Heart left ventricle (tissue), 16 donors: ENCODE measurements around the gene C1QTNF1. TPM values are rescaled to one million over a fixed set of nuclear protein-coding genes. Genes with fewer than 3 reads are reported as not detected.

Experiments used
- ATAC-seq, 4 donors: fragments of 200-7000 bp; cut with Tn5 transposase; one replicate each; pipeline ENCODE4 v1.9.1; 2020 to 2022; ENCODE audit warnings: moderate library complexity in 4 of 4, mild to moderate bottlenecking in 3 of 4, moderate number of reproducible peaks in 1 of 4
- DNase-seq, 5 donors: peaks; one replicate each; pipeline ENCODE4 v3.0.0-alpha.2; 2020
- H3K27ac ChIP-seq, 12 donors: fragments of 200-600 bp; sonication (generic) in 4 of 12; one replicate each; pipeline versions ENCODE4 v1.5.0 to v1.8.0; 2016 to 2022; ENCODE audit warnings: mild to moderate bottlenecking in 2 of 12
- H3K27me3 ChIP-seq, 9 donors: fragments of 200-600 bp; sonication (generic) in 2 of 9; one replicate each; pipeline versions ENCODE4 v1.5.1 to v1.8.0; 2016 to 2022; ENCODE audit warnings: mild to moderate bottlenecking in 3 of 9
- H3K36me3 ChIP-seq, 9 donors: fragments of 200-600 bp; sonication (generic) in 2 of 9; one replicate each; pipeline versions ENCODE4 v1.5.0 to v1.8.0; 2018 to 2022; ENCODE audit warnings: mild to moderate bottlenecking in 2 of 9
- H3K4me1 ChIP-seq, 12 donors: fragments of 200-600 bp; sonication (generic) in 4 of 12; one replicate each; pipeline versions ENCODE4 v1.5.0 to v1.8.0; 2016 to 2022; ENCODE audit warnings: mild to moderate bottlenecking in 3 of 12
- H3K4me3 ChIP-seq, 12 donors: fragments of 200-600 bp; sonication (generic) in 4 of 12; one replicate each; pipeline versions ENCODE4 v1.5.0 to v1.8.0; 2017 to 2022; ENCODE audit warnings: mild to moderate bottlenecking in 9 of 12, moderate library complexity in 4 of 12
- H3K9me3 ChIP-seq, 12 donors: fragments of 200-600 bp; sonication (generic) in 4 of 12; one replicate each; pipeline versions ENCODE4 v1.5.0 to v1.8.0; 2016 to 2022; ENCODE audit warnings: mild to moderate bottlenecking in 1 of 12
- CTCF ChIP-seq, 12 donors: fragments of 200-600 bp; sonication (generic) in 4 of 12; IDR thresholded peaks; one replicate each; pipeline versions ENCODE4 v1.5.0 to v1.8.0; 2018 to 2022; ENCODE audit warnings: antibody characterized with exemption in 12 of 12, mild to moderate bottlenecking in 5 of 12
- POLR2A ChIP-seq, 2 donors: fragments of 450-650 bp; IDR thresholded peaks; one replicate each; pipeline ENCODE4 v1.6.1; 2017; ENCODE audit warnings: antibody characterized with exemption in 2 of 2, mild to moderate bottlenecking in 2 of 2, moderate library complexity in 2 of 2
- WGBS, 4 donors: extraction: QIAGEN DNeasy Blood & Tissue Kit in 2 of 4; methylation state at CpG; one replicate each; pipeline versions ENCODE4 v1.1.5 to v1.1.7; 2013 to 2018; 5-methylcytosine and 5-hydroxymethylcytosine counted together
- intact Hi-C, 10 donors: fragments of 100-400 bp; cut with DNase I; formaldehyde crosslinking; loops; one replicate each; pipeline versions ENCODE4 v1.11.1 to v1.14.2; 2022
- polyA plus RNA-seq, 2 donors: library from polyadenylated mRNA; stranded (reverse); fragments of 200-250 nt; gene quantifications; one replicate each; pipeline ENCODE4 v1.2.3, GENCODE V29; 2013
- total RNA-seq, 9 donors: library from RNA; depleted of rRNA in 2 of 9; stranded (reverse); fragments of >200 nt in 2 of 9; fragmentation: NEBNext Ultra II Directional in 3 of 9; extraction: Animal tissue kit (Norgen Biotek cat#: 25700) in 3 of 9; gene quantifications; one replicate each; pipeline versions ENCODE4 v1.1.0 to v1.2.4, GENCODE V29; 2016 to 2023
- donor health status: ischemic (EF 13 %, LVEDD 7.1; RV severe dilation, severe dysfunction).
- donor health status: healthy with polysubstance abuse.
- donor health status: DM: no; HTN: yes; CAD: no.
- donor health status: DM: no; HTN: no; CAD: no.
- donor health status: ischemic (EF 25% LVEDD 6.9; RV normal size, moderate dysfunction).
- donor health status: ischemic (EF 25% LVEDD 5.7; RV mildly dilated, moderate dysfunction).
- donor health status: healthy.
- donor health status: DM: yes; HTN: yes; CAD: no.
- donor health status: ischemic (EF 35%, LVEDD 5.7; RV mildly dilated, moderate dysfunction).
- donor health status: nonischemic (EF 11% LVEDD 7.7; RV severe dilation, severe dysfunction).
- donor health status: DM: yes; HTN: yes; CAD: no.
- donor health status: PGD.
- donor health status: ischemic (EF 29% LVEDD 5.4; RV normal size, mild dysfunction).
- donor health status: nonischemic (EF 23%, LVEDD 6.1; RV moderate dilation, normal function).

C1QTNF1 gene
- total and polyA plus RNA-seq, 11 donors: 37.0 to 406 (median 85.5) TPM

- no peaks in the 10 kb centered on the region for H3K27me3 ChIP-seq
- DNase-seq (no peak), ATAC-seq (no peak)
- intact Hi-C loops: loop anchor here in 5 of 10 donors (2.0 to 10.0 kb wide), 3 partner anchors 20 to 354 kb away; no protein-coding TSS in a partner anchor
- peaks cover 0 to 10% (median 0%) of the 10 kb centered on the region in 9 donors for H3K36me3 ChIP-seq
- no peak overlapping the region for H3K27ac ChIP-seq
- H3K9me3 ChIP-seq: no peaks in the 10 kb centered on the region
- 91 to 97% (median 93%) methylated on average over 8 to 13 of the region's 13 CpGs for WGBS, 4 donors
- no peak overlapping the region for H3K4me3 ChIP-seq
- peaks cover 0 to 28% (median 7%) of the 10 kb centered on the region in 12 donors for H3K4me1 ChIP-seq
- TF ChIP-seq POLR2A (IDR thresholded peaks at IDR 0.05) (no peak), CTCF (IDR thresholded peaks at IDR 0.05) (no peak)
These were observed 17.1 kb downstream of the C1QTNF1 start for GRCh38 chr17:79041041-79041570.

- H3K4me1 ChIP-seq: peaks cover 2 to 31% (median 12%) of the 10 kb centered on the region in 12 donors
- intact Hi-C loops: loop anchor here (1.0 to 10.0 kb wide), 7 partner anchors 21 to 353 kb away; no protein-coding TSS in a partner anchor
- no peaks in the 10 kb centered on the region for H3K27me3 ChIP-seq
- peaks cover 0 to 10% (median 0%) of the 10 kb centered on the region in 9 donors for H3K36me3 ChIP-seq
- H3K9me3 ChIP-seq: no peaks in the 10 kb centered on the region
- no peak for DNase-seq
- 90 to 92% (median 91%) methylated on average over 28 to 29 of the region's 29 CpGs for WGBS, 4 donors
- no peak overlapping the region for H3K4me3 ChIP-seq
- TF ChIP-seq CTCF (IDR thresholded peaks at IDR 0.05) (no peak), POLR2A (IDR thresholded peaks at IDR 0.05) (no peak)
- no peak overlapping the region for H3K27ac ChIP-seq
- no peak for ATAC-seq
These were observed 17.9 kb downstream of the C1QTNF1 start for GRCh38 chr17:79041723-79042420.

GRCh38 chr17:79042421-79043190 lies 18.6 kb downstream of the C1QTNF1 start:
- DNase-seq: peak in 4 of 5 donors; percentile 55 to 83 (median 64)
- Histone ChIP-seq H3K36me3 (peaks cover 0 to 10% (median under 1%) of the 10 kb centered on the region in 9 donors), H3K4me3 (no peak overlapping the region), H3K9me3 (no peaks in the 10 kb centered on the region), H3K27ac (no peak overlapping the region), H3K4me1 (peaks cover 6 to 38% (median 16%) of the 10 kb centered on the region in 12 donors), H3K27me3 (no peaks in the 10 kb centered on the region)
- WGBS, 4 donors: 63 to 70% (median 66%) methylated on average over 13 of the region's 13 CpGs
- ATAC-seq: peak in 3 of 4 donors; percentile 7 to 28 (median 26)
- peak; percentile 67 to 85 (median 78) for TF ChIP-seq CTCF (IDR thresholded peaks at IDR 0.05)
- TF ChIP-seq POLR2A (IDR thresholded peaks at IDR 0.05): no peak
- intact Hi-C loops: loop anchor here in 9 of 10 donors (1.0 to 10.0 kb wide), 6 partner anchors 23 to 352 kb away; no protein-coding TSS in a partner anchor
